ENCODE data around the gene JPH3. TPM values are rescaled to one million over a fixed set of nuclear protein-coding genes. Genes with fewer than 3 reads are reported as not detected.

The JPH3 gene
- polyA plus RNA-seq, 3 donors, result not detected

GRCh38 chr16:87593710-87594258, 8.5 kb upstream of the JPH3 start:
- no peak overlapping the region for H2AFZ ChIP-seq (ENCODE audit: insufficient read depth, low read depth, low read length, poor library complexity, severe bottlenecking)
- intact Hi-C loops (cut with micrococcal nuclease), result no loop called here
- no peaks in the 10 kb centered on the region for H3K4me1 ChIP-seq (ENCODE audit: control insufficient read depth in 1 of 2, insufficient read depth in 2 of 2, low read length in 2 of 2)
- no peak overlapping the region for H3K4me3 ChIP-seq (replicated peaks in 1 of 3; ENCODE audit: low read depth in 2 of 3, low read length in 3 of 3)
- no peaks in the 10 kb centered on the region for H3K36me3 ChIP-seq (replicated peaks in 1 of 2; ENCODE audit: control insufficient read depth in 1 of 2, insufficient read depth in 2 of 2, low read length in 2 of 2)
- no peaks in the 10 kb centered on the region for H3K79me2 ChIP-seq (ENCODE audit: insufficient read depth, low read length)
- Mint-ChIP-seq H3K4me1 (peaks cover 1% of the 10 kb centered on the region), H3K27ac (no peak overlapping the region), H3K27me3 (ENCODE audit: low read depth in 3 of 3) (peaks cover 12 to 18% (median 16%) of the 10 kb centered on the region in 3 donors), H3K9me3 (peaks cover 0 to 2% (median 0%) of the 10 kb centered on the region in 7 donors), H3K4me3 (no peak overlapping the region), H3K36me3 (no peaks in the 10 kb centered on the region)
- H3K27ac ChIP-seq (ENCODE audit: low read depth in 1 of 2, low read length in 2 of 2), result no peak overlapping the region
- peaks cover 0 to 10% of the 10 kb centered on the region in 2 donors for H3K27me3 ChIP-seq (ENCODE audit: control insufficient read depth in 2 of 2, insufficient read depth in 2 of 2, low read length in 2 of 2)
- H3K9me3 ChIP-seq (replicated peaks in 1 of 2; ENCODE audit: control insufficient read depth in 1 of 2, insufficient read depth in 1 of 2, low read length in 2 of 2), result no peaks in the 10 kb centered on the region
- H3K4me2 ChIP-seq (replicated peaks; ENCODE audit: extremely low read depth, low read length, poor library complexity, severe bottlenecking), result no peak overlapping the region
- no peak for TF ChIP-seq CTCF (IDR thresholded peaks at IDR 0.05)
- H3K9ac ChIP-seq (ENCODE audit: insufficient read depth, low read length, poor library complexity, severe bottlenecking), result no peak overlapping the region
- WGBS (ENCODE audit: insufficient coverage), result 93% methylated on average over 3 of the region's 10 CpGs
- no peaks in the 10 kb centered on the region for H4K20me1 ChIP-seq (ENCODE audit: insufficient read depth, low read length)
- no peak for DNase-seq

- Histone ChIP-seq H4K20me1 (ENCODE audit: insufficient read depth, low read length) (no peaks in the 10 kb centered on the region), H2AFZ (ENCODE audit: insufficient read depth, low read depth, low read length, poor library complexity, severe bottlenecking) (no peak overlapping the region), H3K9ac (ENCODE audit: insufficient read depth, low read length, poor library complexity, severe bottlenecking) (no peak overlapping the region), H3K4me3 (replicated peaks in 1 of 3; ENCODE audit: low read depth in 2 of 3, low read length in 3 of 3) (no peak overlapping the region), H3K36me3 (replicated peaks in 1 of 2; ENCODE audit: control insufficient read depth in 1 of 2, insufficient read depth in 2 of 2, low read length in 2 of 2) (no peaks in the 10 kb centered on the region), H3K79me2 (ENCODE audit: insufficient read depth, low read length) (no peaks in the 10 kb centered on the region), H3K4me1 (ENCODE audit: control insufficient read depth in 1 of 2, insufficient read depth in 2 of 2, low read length in 2 of 2) (no peaks in the 10 kb centered on the region), H3K9me3 (replicated peaks in 1 of 2; ENCODE audit: control insufficient read depth in 1 of 2, insufficient read depth in 1 of 2, low read length in 2 of 2) (peaks cover 0 to 7% of the 10 kb centered on the region in 2 donors), H3K4me2 (replicated peaks; ENCODE audit: extremely low read depth, low read length, poor library complexity, severe bottlenecking) (no peak overlapping the region), H3K27me3 (ENCODE audit: control insufficient read depth in 2 of 2, insufficient read depth in 2 of 2, low read length in 2 of 2) (peaks cover 5 to 15% of the 10 kb centered on the region in 2 donors), H3K27ac (ENCODE audit: low read depth in 1 of 2, low read length in 2 of 2) (no peak overlapping the region)
- TF ChIP-seq CTCF (IDR thresholded peaks at IDR 0.05), result no peak
- intact Hi-C loops (cut with micrococcal nuclease), result no loop called here
- peaks cover 26 to 31% (median 27%) of the 10 kb centered on the region in 3 donors for H3K27me3 Mint-ChIP-seq (ENCODE audit: low read depth in 3 of 3)
- H3K9me3 Mint-ChIP-seq, result peaks cover 0 to 14% (median 8%) of the 10 kb centered on the region in 7 donors
- DNase-seq, result no peak
- H3K27ac Mint-ChIP-seq, result no peak overlapping the region
- WGBS (ENCODE audit: insufficient coverage), result 100% methylated on average over 1 of the region's 5 CpGs
- no peak overlapping the region for H3K4me3 Mint-ChIP-seq
- H3K36me3 Mint-ChIP-seq, result no peaks in the 10 kb centered on the region
- no peaks in the 10 kb centered on the region for H3K4me1 Mint-ChIP-seq
Observed at GRCh38 chr16:87595712-87596111, 6.6 kb upstream of the JPH3 start.
